AG10803 (cell line): ENCODE measurements around the gene ARHGAP30.
"Not testable (repeated sequence)": the region's sequence is repeated elsewhere in the genome, so short reads cannot be mapped to it uniquely, and the experiment has no call there.

ENCODE experiments used
- DNase-seq: peaks from one replicate; pipeline ENCODE4 v3.0.0; 2010; ENCODE audit warnings: low read depth
- H3K4me3 ChIP-seq: 2 replicates; pipeline ENCODE4 v1.5.1; 2011; ENCODE audit warnings: mild to moderate bottlenecking, low read length, control low read depth
- CTCF ChIP-seq: conservative IDR thresholded peaks from 2 replicates; pipeline ENCODE4 v1.5.1; 2011; ENCODE audit warnings: mild to moderate bottlenecking, low read length, control low read depth, inconsistent platforms

Gene ARHGAP30

GRCh38 chr1:161069731-161070270 is at the start of gene ARHGAP30:
TSS of gene ARHGAP30 (minus strand) at chr1:161069891. CDS start at chr1:161069624, 267 bp downstream.
- DNase-seq, result no peak
- TF ChIP-seq CTCF, result no peak
- H3K4me3 ChIP-seq, result no peak within 1 kb of the TSS

- no peak for TF ChIP-seq CTCF
- DNase-seq, result peak; percentile 77
- peak within 1 kb of the TSS; percentile 100 for H3K4me3 ChIP-seq
Measured at GRCh38 chr1:161117759-161118581, 48.3 kb upstream of the ARHGAP30 start, which contains the start of the genes NIT1 and PFDN2. TSS of gene NIT1 (plus strand) at chr1:161118105. CDS start at chr1:161118177, 72 bp downstream. TSS of gene PFDN2 (minus strand) at chr1:161118037. CDS start at chr1:161118026, 11 bp downstream.

- not testable (repeated sequence) for H3K4me3 ChIP-seq, DNase-seq
Measured at GRCh38 chr1:161115961-161116360, 46.3 kb upstream of the ARHGAP30 start.

GRCh38 chr1:161115132-161115711 is 45.5 kb upstream of the ARHGAP30 start:
- H3K4me3 ChIP-seq, result no peak overlapping the region
- no peak for TF ChIP-seq CTCF
- peak; percentile 65 for DNase-seq

- no peak for TF ChIP-seq CTCF
- no peak overlapping the region for H3K4me3 ChIP-seq
- DNase-seq, result no peak
Measured at GRCh38 chr1:161114556-161114955, 44.9 kb upstream of the ARHGAP30 start.

GRCh38 chr1:161113915-161114314 is 44.2 kb upstream of the ARHGAP30 start:
- H3K4me3 ChIP-seq, result no peak overlapping the region
- DNase-seq, result no peak
- no peak for TF ChIP-seq CTCF

- H3K4me3 ChIP-seq, result no peak overlapping the region
- DNase-seq, result no peak
- TF ChIP-seq CTCF, result no peak
Measured at GRCh38 chr1:161111527-161111926, 41.8 kb upstream of the ARHGAP30 start.
